ENCODE measurements around the gene ANO9.
"Not testable (repeated sequence)": the region's sequence is repeated elsewhere in the genome, so short reads cannot be mapped to it uniquely, and the experiment has no call there.

The ANO9 gene

DNA sequence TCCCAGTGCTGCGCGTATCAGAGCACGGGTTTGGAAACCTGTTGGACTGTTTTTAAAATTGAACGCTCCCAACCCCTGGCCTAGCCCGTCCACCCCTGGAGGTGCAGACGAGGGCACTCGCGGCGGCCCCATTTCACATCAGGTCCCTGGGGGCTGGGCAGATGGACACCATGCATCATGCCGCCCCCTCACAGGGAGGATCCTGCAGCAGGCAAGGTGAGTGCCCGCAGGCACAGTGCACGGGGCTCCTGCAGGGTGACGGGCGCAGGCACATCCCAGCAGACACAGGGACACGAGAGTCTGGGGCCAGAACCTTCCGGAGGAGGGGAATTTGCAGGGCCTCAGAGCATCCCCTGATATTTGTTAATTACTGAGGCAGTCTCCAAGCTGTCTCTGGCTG lies 7.3 kb downstream of the ANO9 start:
- DNase-seq (ENCODE audit: low read depth in 2 of 2): no peak

DNA sequence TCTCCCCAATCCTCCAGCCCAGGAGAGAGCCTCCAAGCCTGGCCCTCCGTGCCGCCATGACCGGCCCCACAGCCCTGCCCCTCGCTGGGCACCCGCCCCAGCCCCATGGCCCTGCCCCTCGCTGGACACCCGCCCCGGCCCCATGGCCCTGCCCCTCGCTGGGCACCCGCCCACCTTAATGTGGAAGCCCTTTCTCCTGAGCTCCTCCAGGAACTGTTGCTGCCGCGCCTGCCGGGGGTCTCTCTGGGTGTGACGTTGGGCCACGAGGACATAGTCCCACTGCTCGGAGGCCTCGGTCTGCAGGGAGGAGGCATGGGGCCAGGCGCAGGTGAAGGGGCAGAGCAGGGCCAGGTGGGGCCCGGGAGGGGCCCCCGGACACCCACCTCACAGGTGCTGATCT lies 8.2 kb downstream of the ANO9 start:
- no peak for DNase-seq (ENCODE audit: low read depth in 2 of 2)

DNA sequence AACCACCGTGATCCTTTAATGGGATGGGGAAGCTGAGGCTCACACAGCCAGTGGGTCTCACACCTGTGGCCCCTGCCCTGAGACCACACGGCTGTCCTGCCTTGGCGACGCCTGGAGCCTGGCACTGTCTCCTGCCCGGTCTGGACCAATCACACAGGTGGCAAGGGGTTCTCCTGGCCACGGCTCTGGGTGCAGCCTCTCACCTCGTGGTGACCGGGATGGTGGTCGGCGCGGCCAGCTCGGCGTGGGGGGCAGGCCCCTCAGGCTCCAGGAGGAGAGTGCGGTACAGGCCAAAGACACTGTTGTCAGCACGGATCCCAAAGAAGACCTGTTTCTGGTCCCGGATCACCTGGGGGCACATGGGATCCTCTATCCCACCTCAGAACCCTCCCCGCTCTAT lies 8.7 kb downstream of the ANO9 start:
- DNase-seq (ENCODE audit: low read depth in 2 of 2): no peak

GRCh38 chr11:432501-433100 lies 9.2 kb downstream of the ANO9 start:
- DNase-seq (ENCODE audit: low read depth in 2 of 2): no peak

DNA sequence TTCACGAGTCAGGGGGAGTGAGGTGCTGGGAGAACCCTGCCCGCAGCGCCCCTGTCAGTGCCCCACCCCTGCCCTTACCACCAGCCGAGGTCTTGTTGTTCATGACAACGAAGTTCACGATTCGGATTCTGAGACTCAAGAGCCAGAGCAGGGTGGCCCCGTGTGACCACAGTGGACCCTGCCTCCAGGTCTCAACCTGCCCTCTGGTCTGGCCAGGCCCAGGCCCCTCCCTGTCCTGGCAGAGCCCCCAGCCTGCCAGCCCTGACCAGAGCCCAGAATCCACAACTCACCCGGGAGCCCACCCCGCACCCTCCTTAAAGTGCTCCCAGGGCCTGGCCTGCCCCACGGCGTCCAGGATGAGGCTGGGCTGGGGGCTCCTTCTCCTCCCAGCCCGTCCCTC lies 9.9 kb downstream of the ANO9 start:
- DNase-seq (ENCODE audit: low read depth in 2 of 2): no peak

GRCh38 chr11:429931-430456 lies 11.8 kb downstream of the ANO9 start:
- no peak for DNase-seq (ENCODE audit: low read depth in 2 of 2)

GRCh38 chr11:429391-429790 lies 12.4 kb downstream of the ANO9 start:
- DNase-seq (ENCODE audit: low read depth in 2 of 2): no peak

DNA sequence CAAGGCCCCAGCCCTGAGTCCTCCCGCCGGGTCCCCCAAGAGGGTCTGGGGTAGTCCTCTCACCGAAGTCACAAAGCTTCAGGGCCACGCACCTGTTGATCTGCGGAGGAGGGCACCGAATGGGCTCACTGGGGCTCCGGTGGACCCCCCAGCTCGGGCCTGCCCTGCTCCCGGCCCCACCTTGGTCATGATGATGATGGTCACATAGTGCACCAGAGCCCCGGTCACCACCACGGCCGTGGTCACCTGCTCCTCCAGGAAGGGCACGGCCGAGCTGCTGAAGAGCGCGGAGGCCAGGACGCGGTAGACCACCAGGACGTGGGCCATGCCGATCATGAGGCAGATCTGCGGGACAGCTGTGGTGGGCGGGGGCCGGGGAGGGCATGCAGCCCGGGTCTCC lies 13.5 kb downstream of the ANO9 start:
- DNase-seq (ENCODE audit: low read depth in 2 of 2): no peak

GRCh38 chr11:426851-427250 lies 15.0 kb downstream of the ANO9 start:
- DNase-seq (ENCODE audit: low read depth in 2 of 2): no peak

DNA sequence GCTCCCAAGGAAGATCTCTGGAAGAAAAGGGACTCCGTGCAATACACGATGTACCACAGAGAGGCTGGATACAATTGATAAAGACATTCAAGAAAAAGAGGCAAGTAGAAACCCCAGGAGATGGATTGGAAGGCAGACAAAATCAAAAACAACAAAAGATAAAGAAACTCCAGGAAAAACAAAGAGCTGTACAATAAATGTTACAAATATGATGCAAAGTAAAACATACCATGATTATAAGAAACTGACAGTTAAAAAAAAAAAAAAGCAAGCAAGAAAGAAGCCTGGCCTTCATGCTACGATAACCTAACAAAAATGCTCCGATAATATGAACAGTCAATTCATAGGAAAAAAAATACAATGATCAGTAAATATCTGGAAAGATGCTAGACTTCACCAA lies 16.5 kb downstream of the ANO9 start:
- no peak for DNase-seq (ENCODE audit: low read depth in 2 of 2)

DNA sequence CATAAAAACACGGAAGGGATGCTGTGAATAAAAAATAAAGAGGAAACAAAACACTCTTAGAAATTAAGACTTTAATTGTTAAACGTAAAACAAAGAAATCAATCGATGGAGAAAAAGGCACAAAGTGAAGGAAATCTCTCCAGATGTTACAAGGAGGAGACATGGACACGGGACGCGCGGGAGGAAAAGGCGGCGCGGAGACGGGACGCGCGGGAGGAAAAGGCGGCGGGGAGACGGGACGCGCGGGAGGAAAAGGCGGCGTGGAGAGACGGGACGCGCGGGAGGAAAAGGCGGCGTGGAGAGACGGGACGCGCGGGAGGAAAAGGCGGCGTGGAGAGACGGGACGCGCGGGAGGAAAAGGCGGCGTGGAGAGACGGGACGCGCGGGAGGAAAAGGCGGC lies 17.0 kb downstream of the ANO9 start:
- DNase-seq (ENCODE audit: low read depth in 2 of 2): not testable (repeated sequence)

- no peak for DNase-seq (ENCODE audit: low read depth in 2 of 2)
Measured at GRCh38 chr11:424232-424631, 17.6 kb downstream of the ANO9 start.

- no peak for DNase-seq (ENCODE audit: low read depth in 2 of 2)
Measured at GRCh38 chr11:422249-422656, 19.6 kb downstream of the ANO9 start.

DNA sequence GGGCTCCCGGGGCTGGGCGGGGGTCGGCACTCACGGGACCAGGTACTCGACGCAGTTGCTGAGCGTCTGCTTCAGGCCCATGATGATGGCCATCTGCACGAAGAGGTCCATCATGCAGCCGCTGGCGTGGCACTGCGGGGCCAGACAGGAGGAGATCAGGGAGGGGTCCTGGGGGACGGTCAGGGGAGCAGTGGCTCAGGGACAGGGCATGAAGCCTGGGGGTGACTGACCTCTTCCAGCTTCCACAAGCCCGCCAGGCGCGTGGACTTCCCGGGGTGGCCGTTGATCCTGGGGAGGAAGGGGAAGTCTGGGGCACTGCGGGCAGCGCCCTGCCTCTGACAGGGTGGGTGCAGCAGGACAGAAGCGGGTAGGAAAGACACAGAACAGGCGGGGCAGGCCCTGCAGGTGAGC lies 20.9 kb downstream of the ANO9 start:
- DNase-seq (ENCODE audit: low read depth in 2 of 2): no peak

GRCh38 chr11:420054-420910 lies 21.5 kb downstream of the ANO9 start:
- no peak for DNase-seq (ENCODE audit: low read depth in 2 of 2)

DNA sequence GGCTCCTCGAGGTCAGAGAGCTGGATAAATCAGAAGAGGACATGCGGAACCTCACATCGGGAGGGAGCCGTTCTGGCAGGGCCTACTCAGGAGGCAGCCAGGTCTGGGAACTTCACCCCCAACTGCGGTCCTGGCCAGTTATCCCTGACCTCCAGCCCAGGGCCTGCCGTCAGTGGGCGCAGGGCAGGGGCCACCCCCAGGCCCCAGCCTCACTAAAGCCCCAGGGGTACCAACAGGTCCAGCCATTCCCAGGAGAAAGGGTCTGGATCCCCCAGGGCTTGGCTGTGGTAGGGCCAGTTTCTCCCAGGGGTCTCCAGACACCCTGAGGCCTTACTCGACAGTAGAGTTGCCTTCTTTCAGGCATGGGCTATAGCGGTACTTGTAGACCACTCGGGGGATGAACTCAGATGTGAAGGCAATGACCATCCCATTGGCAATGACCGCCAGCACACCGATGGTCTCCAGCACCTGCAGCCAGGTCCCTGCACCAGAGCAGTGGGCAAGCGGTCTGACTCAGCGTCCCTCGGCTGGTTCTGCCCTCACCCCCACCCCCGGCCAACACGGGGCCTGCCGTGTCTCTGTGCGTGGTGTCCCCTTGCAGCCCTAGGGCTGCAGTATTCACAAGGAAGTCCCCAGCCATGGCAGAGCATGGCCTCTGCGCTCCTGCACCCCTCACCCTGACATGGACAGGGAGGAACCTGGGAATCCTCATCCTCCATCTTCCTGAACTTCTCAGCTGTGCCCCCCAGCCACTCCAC lies 22.4 kb downstream of the ANO9 start:
- no peak for DNase-seq (ENCODE audit: low read depth in 2 of 2)

DNA sequence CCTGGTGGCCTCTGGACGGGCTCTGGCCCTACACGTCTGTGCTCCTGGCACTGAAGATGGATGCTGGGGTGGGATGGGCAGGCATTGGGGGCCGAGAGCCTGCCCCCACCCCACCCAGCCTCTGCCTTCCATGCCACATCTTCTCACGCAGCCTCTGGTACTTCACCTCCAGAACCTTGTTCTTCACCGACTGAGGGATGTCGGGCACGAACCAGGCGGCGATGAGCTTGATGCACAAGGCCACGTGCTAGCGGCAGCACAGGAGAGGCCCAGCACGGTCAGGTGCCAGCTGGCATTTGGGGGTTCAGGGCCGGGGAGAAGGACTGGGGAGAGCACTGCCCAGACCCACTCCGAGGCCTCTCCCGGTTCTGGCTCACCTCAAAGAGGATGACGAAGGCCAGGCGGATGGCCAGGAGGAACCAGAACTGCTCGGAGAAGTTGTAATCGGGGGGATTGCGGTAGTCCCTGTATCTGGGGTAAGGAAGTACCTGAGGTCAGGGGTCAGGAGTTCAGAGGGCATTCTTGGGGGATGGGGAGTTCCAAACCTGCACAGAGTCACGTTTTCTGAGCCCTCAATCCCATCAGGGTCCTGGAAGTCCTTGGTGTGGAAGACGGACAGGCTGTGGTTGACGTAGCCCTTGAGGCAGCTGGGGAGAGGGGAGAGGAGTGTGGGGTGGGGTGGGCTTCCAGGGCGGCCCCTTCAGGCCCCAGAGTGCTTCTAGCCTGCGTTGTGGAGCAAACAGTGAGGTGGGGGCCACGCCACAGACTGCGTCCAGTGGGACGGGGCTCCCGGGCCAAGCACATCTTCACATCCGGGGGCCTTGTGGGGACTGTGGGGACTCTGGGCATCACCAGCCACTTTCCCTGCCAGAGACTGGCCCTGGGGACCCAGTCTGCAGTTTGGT lies 23.2 kb downstream of the ANO9 start:
- no peak for DNase-seq (ENCODE audit: low read depth in 2 of 2)

DNA sequence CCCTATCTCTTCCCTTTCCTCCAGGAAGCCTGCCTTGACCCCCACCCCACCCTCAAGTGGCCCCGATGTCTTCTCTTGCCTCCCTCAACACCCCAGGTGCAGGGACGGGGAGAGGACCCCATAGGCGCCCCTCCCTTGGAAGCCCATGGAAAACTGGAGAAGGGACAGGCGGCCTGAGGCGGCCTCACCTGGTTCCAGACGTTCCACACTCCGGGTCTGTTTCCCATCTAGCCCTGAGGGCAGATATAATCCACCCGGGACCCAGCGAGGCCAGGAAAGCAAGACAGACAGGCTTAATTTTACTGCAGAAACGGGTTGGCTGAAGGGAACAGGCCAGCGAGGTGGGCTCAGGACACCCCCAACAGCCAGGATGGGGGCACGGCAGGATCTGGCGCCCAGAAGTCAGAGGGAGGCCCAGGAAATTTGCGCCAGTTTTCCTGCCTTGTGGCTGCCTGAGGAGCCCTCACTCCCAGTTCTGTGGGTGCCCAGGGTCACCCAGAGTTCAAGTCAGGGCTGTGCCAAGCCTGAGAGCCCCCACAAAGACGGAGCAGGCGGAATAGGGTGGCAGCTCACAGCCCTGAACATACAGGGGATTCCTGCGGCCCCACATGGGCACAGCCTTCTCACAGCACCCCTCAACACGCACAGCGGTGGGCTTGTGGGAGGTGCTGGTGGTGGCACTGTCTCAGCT lies 24.0 kb downstream of the ANO9 start:
- no peak for DNase-seq (ENCODE audit: low read depth in 2 of 2)

DNA sequence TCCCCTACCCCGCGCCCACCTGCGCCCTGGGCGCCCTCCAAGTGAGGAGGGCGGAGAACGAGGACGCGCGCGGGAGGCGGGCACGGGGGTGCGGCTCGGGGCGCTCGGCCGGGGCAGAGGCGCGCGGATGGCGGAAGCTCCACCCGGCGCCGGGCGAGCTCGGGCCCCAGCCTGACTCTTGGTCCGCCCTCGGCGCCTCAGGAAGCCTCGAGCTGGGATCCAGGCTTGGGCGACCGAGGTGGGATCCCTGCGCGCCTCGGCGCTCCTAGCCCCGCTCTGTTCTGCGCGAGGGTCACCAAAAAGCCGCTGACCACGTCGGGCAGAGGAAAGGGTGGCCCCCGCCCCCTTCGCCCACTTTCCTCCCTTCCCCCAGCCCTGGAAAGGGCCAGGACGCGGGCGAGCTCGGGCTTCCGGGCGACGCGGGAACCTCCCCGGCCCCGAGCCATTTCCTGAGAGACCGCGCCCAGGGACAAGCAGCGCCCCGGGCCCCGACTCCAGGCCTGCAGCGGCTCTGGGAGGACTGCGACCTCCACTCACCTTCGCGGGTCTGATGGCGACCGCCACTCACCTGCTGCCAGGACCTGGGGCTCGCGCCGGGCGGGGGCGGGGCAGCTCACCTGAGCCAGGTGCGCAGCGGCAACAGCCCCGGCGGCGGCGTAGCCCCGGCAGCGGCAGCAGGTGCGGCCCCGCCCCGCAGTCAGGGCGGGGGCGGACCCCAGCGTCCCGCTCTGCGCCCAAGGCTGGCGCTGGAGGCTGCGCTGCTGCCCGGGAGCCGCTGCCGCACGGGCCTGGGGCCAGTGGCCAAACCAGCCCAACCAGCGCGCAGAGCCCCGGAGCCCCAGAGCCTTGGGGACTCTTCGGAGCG lies 24.8 kb downstream of the ANO9 start:
- peak in 1 of 2 experiments; percentile 38 for DNase-seq (ENCODE audit: low read depth in 2 of 2)

All from stimulated activated CD4-positive, alpha-beta T cell treated with anti-CD3 and anti-CD28 coated beads, Interleukin-12 subunit alpha, Interleukin-12 subunit beta, amount 100 ng/mL, for 24 hours (primary cell).